NOMO-1 (cell line): ENCODE results near the gene FIBCD1.
"Not testable (repeated sequence)": the region's sequence is repeated elsewhere in the genome, so short reads cannot be mapped to it uniquely, and the experiment has no call there.

Source experiments
- DNase-seq, 2 experiments: peaks; one replicate each; lab custom pipeline; 2025; ENCODE audit not compliant: unreplicated experiment in 2 of 2; lab: John Stamatoyannopoulos, UW

The FIBCD1 gene

DNA sequence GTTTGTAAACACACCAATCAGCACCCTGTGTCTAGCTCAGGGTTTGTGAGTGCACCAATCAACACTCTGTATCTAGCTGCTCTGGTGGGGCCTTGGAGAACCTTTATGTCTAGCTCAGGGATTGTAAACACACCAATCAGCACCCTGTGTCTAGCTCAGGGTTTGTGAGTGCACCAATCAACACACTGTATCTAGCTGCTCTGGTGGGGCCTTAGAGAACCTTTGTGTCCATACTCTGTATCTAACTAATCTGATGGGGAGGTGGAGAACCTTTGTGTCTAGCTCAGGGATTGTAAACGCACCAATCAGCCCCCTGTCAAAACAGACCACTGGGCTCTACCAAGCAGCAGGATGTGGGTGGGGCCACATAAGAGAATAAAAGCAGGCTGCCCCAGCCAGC is 28.4 kb downstream of the FIBCD1 start:
- DNase-seq: not testable (repeated sequence)

DNA sequence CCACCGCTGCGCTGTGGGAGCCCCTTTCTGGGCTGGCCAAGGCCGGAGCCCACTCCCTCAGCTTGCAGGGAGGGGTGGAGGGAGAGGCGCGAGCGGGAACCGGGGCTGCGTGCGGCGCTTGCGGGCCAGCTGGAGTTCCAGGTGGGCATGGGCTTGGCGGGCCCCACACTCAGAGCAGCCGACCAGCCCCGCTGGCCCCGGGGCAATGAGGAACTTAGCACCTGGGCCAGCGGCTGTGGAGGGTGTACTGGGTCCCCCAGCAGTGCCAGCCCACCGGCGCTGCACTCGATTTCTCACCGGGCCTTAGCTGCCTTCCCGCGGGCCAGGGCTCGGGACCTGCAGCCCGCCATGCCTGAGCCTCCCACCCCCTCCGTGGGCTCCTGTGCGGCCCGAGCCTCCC is 29.0 kb downstream of the FIBCD1 start:
- not testable (repeated sequence) for DNase-seq

GRCh38 chr9:130908878-130909355 is 30.1 kb downstream of the FIBCD1 start:
- DNase-seq: no peak

- no peak for DNase-seq
Observed at GRCh38 chr9:130908146-130908877, 30.7 kb downstream of the FIBCD1 start.

DNA sequence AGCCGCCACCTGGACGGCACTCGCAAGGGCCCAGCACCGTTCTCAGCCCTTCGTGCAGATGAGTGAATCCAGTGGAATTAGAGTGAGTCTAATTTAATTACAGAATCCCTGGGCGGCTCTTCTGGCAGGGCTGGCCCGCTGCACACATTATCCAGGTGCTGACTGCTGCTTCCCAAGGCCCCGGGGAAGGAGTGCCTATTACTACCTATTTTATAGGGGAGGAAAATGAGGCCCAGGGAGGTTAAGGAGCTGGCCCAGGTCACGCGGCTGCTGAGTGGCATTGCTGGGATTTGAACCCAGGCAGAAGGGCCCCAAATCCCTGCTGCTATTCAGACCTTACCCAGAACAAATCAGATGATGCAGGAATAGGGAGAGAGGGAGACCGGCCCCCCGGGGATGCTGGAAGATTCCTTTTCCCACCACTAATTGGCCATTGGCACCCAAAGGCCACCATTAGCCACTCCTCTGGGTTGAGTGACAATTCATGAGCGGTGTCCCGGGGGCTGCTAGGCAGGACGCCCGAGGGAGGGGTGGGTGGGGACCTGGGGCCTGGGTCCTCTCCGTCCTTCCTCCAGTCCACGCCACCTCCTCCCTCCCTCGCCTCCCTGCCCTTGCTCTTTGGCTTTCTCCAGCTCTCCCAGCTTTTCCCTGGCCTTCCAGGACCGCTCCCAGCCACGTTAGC is 32.2 kb downstream of the FIBCD1 start:
- DNase-seq: no peak

DNA sequence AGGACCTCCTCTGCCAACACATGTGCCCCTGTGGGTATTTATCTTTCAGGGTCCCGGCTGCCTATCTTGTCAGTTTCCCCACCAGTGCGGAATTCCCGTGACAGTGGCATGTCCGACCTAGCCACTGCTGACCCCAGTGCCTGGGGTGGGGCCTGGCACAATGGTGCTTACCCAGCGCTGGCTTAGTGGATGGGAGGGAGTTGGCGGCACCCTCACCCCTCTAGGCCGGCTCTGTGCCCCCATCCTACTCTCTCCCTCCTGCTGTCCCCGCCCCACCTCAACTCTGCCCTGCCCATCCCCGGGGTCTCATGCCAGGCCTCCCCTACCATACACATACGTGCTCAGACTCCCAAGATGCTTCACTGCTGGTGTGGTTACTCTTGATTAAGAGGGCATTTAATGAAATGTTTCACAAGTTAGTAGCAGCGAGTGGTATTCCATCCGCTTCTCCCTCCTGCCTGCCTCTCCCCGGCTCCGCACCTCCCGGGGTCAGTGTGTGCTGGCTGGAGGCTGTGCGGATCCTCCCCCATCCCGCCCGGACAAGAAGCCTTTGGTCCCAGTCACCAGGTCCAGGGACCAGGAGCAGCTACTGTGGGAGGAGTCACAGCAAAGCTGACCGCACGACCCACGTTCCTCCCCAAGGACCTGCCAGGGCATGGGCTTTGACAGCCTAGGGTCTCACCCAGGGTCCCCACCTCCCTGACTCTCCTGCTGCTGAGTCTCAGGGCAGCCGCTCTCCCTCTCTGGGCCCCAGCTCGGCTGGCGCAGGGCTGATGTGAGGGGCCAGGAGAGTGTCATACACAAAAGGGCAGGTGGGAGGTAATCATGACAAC is 32.9 kb downstream of the FIBCD1 start:
- no peak for DNase-seq

GRCh38 chr9:130905125-130905901 is 33.7 kb downstream of the FIBCD1 start:
- no peak for DNase-seq

- DNase-seq: no peak
Observed at GRCh38 chr9:130904070-130905044, 34.7 kb downstream of the FIBCD1 start.

DNA sequence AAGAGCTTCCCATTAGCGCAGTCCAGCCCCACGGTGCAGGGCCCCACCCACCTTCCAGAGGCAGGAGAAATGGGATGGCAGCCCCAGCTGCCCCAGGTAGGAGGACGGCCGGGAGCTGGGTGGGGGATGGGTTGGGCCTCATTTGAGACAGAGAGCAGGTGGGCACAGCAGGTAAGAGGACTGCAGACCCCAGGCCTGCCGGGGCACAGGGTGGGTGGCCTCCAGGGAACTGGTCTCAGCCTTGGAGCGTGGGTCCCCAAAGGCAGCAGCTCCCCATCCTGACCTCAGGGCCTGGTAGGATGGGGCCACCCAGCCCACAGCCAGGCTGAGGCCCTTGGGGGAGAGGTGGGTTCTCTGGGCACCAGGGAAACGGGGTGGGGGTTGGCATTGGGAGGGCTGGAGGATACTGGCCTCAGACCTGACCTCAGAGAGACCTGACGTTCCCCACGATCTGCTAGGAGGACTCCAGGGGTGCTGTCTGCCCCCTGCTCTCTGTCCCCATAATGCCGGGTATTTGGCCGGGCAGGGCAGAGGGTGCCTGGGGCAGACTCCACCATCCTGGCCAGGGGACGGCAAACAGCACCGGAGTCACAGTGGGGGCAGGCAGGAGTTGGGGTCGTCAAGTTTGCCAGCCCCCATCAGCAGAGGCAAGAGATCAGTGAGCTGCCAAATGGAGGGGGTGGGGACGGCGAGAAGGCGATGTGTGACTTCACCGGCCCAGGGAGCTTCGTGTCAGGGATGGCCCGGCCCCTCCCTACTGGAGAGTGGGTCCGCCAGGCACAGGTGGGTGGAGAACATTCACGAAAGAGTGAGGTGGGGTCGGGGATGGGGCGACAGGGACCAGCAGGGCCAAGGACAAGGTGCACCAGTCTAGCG is 35.6 kb downstream of the FIBCD1 start:
- DNase-seq: no peak

DNA sequence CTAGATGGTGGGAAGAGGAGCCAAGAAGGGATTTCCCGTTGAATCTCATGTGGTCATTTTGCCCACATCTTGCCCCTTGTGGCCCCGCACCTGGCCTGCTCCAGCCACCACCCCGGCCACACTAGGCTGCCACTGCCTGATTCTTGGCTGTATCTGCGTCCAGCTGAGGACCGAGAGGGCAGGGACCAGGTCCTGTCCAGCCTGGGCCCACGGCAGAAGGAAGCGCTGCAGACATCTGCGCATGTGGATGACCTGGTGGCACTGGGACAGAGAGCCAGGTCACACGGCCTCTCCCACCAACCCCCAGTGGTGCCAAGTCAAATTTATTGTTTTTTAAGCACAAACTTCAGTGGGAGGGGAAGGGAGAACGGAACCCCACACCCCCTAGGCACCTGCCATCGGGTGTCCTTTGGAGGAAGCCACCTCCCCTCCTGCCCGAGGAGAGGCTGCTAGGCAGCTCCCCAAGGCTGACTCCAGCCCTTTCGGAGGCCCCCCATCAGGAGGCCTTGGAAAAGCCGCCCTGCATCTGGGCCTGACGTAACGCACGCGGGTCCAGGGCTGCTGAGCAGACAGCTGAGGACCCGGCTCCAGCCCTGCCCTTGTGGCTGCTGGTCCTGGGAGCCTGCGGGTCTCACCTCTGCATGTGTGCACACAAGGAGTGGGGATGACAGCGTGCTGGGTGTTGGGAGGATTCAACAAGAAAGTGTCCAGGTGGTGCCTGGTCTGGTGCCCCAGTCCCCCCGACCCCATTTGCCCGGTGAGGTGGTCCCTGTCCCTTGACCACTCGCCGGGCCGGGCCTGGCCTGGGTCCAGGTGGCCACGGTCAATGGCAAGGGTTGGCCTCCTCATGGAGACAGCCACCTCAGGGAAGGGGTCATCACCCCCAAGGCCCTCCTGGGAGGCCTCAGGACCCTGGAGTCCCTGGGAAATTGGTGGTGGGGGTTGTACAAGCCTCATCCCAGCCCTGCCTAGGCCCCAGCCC is 36.6 kb downstream of the FIBCD1 start:
- DNase-seq: no peak

DNA sequence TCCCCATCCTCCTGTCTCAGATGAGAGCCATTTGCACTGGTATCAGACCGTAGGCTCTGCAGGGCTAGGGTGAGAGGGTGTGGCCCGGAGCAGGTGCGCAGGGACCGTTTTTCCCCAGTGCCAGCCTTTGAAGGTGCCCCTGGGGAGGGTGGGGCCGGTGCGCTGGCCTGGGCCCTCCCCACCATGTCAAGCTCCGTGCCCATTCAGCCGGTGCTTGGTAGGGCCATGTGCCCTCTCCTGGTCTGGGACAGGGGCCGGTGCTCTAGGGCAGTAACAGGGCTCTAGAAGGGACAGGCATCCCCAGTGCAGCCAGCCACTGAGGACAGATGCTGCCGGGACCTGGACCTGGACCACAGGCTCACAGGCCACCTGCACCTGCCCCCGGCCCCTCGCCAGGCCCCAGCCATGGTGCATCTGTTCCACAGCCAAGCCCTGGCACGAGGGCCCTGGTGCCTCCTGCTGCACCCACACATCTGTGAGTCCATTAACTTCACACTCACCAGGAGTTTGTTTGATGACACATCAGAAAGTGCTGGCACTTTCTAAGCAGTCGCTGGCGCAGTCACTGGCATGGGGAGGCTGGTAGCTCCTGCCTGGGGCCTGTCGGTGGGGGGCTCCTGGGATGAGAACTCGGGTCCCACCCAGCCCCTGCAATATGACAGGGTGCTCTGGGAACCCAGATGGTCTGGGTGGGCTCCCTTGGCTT is 37.4 kb downstream of the FIBCD1 start:
- no peak for DNase-seq

DNA sequence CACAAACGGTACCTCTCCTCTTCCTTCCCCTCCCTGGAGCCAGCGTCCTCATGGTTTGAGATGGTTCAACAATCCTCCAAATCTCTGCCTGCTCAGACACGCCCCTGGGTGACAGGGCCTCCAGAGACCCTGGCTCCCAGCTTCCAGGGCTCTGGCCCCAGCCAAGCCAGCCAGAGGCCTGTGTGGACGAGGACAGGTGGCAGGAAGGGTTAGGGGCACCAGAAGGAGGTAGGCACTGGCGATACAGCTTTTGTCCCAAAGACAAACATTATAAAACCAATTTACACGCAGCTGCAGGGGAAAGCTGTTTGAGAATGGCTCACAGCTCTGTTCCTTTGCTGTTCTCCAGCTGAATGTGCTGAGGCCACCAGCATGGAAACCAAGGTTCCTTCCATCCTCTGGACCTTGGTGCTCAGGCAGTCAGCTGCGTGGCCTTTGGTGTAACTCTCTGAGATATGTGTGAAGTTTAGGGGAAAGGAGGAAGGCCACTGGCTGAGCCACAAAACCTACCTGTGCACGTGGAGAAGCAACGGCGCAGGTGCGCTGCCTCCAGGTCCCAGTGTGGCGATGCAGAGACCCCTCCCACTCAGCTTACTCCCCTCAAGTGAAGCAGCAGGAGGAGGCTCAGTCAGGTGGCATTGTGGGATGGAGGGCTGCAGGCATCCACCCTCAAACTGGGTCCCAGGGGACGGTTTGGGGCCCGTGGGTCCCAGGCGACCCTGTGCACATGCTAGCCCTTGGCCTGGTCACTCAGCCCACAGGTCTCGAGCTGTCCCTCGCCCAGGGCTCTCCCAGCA is 38.1 kb downstream of the FIBCD1 start:
- no peak for DNase-seq

GRCh38 chr9:130899051-130899748 is 39.8 kb downstream of the FIBCD1 start:
- no peak for DNase-seq

- DNase-seq: no peak
Observed at GRCh38 chr9:130898552-130898852, 40.5 kb downstream of the FIBCD1 start.

GRCh38 chr9:130897848-130898551 is 41.0 kb downstream of the FIBCD1 start:
- no peak for DNase-seq
